GM18526 (cell line): ENCODE results near the gene TCF7L2.

Source experiments
- POLR2A ChIP-seq: IDR thresholded peaks from 3 replicates; pipeline ENCODE4 v1.6.1; 2011; ENCODE audit not compliant: insufficient read length; ENCODE audit errors: extremely low read depth

The TCF7L2 gene

DNA sequence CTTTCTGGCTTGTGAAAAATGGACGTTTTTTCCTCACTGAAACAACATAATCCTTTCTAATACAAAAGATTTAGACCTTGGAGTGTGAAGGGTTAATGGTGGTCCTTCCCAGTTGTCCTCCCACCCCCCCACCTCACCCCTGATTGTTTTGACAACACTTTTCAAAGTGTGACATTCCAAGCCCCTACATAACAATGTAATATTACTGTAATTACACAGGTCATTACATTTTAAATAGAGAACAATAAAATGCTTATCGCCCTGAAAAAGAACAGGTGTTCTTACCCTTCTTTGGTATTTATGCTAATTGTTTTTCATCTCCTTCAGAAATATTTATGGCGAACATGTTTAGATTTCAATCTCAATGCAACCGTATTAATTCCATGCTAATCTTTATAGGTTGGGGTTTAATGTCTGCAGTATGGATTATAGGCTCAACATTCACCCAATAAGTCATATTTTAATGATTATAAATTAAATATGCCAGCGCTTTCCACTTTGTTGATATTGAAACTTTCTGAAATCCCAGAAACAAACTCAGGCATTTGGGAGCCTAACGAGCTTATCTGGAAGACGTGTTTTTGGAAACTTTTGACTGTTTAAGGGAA is 5.0 kb downstream of the TCF7L2 start:
- TF ChIP-seq POLR2A, result no peak

GRCh38 chr10:112955582-112956421 is 5.8 kb downstream of the TCF7L2 start:
- no peak for TF ChIP-seq POLR2A

GRCh38 chr10:112956631-112957350 is 6.7 kb downstream of the TCF7L2 start:
- no peak for TF ChIP-seq POLR2A

DNA sequence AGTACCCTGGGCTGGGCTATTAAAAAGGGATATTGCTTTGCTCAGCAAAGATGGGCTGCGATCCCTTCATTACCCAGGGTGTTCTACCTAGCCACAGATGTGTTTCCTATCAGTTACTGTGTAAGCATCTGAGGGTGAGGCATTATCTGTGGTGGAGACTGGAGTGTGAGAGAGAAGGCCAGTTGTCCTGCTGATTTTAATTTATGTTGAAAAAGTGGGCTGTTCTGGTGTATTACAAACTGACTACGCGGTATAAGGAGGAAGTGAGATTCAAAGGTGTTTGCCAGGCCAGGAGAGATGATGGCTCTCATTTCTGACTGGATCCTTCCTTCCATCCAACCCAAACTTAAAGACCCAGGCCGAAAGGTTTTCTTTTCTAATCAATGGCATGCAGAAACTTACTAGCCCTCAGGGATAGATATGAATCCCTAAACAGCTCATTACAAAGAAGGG is 7.6 kb downstream of the TCF7L2 start:
- no peak for TF ChIP-seq POLR2A

GRCh38 chr10:112958275-112958995 is 8.4 kb downstream of the TCF7L2 start:
- no peak for TF ChIP-seq POLR2A

DNA sequence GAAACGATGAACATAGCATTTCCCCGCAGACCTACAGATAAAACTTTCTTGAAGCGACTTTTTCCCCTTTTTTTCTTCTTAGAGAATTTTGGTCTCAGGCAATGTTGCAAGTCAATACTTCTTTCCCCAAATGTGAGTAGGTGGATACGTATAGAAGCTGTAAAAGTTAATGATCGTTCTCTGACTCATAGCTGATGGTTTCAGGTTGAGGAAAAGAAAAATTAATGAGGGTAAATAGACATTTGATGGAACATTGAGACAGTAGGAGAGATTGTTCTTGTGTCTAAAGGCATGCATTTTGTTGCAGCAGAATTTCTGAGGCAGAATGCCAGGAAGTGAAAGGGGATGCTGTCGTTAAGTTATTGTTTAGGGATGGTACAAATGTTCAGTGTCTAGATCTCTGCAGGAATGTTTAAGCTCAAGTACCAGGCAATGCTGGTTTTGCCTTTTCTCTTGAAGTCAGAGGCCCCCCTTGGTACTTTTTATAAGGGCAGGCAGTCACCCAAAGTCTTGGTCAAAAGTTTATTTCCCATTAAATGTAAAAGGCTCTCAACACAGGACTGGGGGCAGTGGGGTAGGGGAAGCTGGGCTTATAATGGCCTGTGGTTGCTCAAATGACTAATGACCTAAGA is 9.3 kb downstream of the TCF7L2 start:
- no peak for TF ChIP-seq POLR2A

GRCh38 chr10:112960151-112960681 is 10.2 kb downstream of the TCF7L2 start:
- TF ChIP-seq POLR2A, result no peak

GRCh38 chr10:112961609-112962008 is 11.6 kb downstream of the TCF7L2 start:
- no peak for TF ChIP-seq POLR2A

DNA sequence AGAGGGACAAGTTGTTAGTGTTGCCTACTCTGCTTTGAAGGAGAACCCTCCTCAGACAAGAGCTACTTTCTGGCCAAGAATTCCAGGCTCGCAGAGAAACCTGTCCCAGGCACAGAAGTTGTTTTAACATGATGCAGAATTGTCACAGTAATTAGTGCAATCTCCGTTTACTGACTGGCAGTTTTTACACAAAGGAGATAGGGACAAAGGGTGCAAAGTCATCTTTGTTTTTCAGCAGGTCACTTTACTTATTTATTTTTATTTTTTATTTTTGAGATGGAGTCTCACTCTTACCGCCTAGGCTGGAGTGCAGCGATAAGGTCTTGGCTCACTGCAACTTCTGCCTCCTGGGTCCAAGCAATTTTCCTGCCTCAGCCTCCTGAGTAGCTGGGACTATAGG is 12.3 kb downstream of the TCF7L2 start:
- TF ChIP-seq POLR2A, result no peak

- TF ChIP-seq POLR2A, result no peak
These were observed 13.8 kb downstream of the TCF7L2 start for GRCh38 chr10:112963835-112964234.

DNA sequence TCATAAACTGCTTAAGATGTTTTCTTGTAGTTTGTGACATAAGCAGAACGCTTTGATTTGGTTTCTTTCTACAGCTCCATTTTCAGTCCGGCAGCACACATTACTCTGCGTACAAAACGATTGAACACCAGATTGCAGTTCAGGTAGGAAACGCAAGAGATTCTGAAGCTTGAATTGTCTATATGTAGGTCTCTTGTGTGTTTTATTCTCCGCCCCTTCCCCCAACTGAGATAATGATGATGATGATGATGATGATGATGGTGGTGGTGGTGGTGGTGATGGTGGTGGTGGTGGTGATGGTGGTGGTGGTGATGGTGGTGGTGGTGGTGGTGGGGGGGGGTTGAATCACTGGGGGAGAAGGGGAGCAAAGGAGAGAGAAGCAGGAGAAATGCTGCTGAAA is 14.4 kb downstream of the TCF7L2 start:
- no peak for TF ChIP-seq POLR2A

DNA sequence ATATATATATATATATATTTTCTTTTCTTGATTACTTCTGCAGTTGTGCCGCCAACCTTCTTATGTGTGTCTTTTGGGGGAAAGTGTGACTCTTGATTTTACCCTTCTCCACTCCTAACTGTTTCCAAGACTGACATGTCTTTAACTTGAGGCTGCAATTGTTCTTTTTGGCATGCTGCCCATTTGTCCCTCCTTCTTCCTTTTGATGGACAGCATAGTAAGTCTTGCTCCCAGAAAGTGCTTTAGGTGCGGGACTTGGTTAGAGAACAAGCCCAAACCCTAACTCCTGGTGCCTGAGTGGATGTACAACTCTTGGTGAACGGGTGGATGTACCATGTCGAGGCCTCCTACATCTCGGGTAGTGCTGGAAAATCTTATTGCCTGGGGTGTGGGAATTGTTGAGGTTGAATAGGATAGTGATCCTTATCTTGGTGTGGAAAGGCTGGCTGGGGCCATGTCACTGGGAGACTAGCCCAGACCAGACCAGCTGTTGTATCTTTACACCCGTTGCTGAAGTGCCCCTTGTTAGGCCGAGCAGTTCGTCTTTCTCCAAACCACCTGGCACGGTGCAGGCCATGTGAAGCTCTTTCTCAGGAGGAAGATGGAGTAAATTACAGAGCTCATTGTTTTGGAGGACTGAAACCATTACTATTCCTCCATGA is 16.3 kb downstream of the TCF7L2 start:
- no peak for TF ChIP-seq POLR2A

- TF ChIP-seq POLR2A, result no peak
These were observed 17.2 kb downstream of the TCF7L2 start for GRCh38 chr10:112967200-112967599.

- no peak for TF ChIP-seq POLR2A
These were observed 19.1 kb downstream of the TCF7L2 start for GRCh38 chr10:112969131-112969530.
